Tibial nerve (tissue), 4 donors: ENCODE data around the gene NFE2L3.
"Not testable (repeated sequence)": the region's sequence is repeated elsewhere in the genome, so short reads cannot be mapped to it uniquely, and the experiment has no call there.

ENCODE experiments used
- EP300 ChIP-seq, 2 donors: sonication (generic); formaldehyde crosslinking; IDR thresholded peaks; one replicate each; pipeline ENCODE4 v1.6.1; 2017; ENCODE audit warnings: antibody characterized with exemption in 2 of 2, mild to moderate bottlenecking in 1 of 2
- POLR2A ChIP-seq, 2 donors: fragments of 450-650 bp; IDR thresholded peaks; one replicate each; pipeline ENCODE4 v1.6.1; 2017; ENCODE audit warnings: antibody characterized with exemption in 2 of 2, mild to moderate bottlenecking in 2 of 2, moderate library complexity in 2 of 2
- TF ChIP-seq, protein P1 (sequence below), 5 experiments: fragments of 200-600 bp in 3 of 5; fragments of 450-650 bp in 2 of 5; sonication (generic) in 3 of 5; IDR thresholded peaks; one replicate each; pipeline ENCODE4 v1.5.1; 2016 to 2019; ENCODE audit warnings: antibody characterized with exemption in 5 of 5, mild to moderate bottlenecking in 3 of 5, moderate library complexity in 2 of 5

DNA sequence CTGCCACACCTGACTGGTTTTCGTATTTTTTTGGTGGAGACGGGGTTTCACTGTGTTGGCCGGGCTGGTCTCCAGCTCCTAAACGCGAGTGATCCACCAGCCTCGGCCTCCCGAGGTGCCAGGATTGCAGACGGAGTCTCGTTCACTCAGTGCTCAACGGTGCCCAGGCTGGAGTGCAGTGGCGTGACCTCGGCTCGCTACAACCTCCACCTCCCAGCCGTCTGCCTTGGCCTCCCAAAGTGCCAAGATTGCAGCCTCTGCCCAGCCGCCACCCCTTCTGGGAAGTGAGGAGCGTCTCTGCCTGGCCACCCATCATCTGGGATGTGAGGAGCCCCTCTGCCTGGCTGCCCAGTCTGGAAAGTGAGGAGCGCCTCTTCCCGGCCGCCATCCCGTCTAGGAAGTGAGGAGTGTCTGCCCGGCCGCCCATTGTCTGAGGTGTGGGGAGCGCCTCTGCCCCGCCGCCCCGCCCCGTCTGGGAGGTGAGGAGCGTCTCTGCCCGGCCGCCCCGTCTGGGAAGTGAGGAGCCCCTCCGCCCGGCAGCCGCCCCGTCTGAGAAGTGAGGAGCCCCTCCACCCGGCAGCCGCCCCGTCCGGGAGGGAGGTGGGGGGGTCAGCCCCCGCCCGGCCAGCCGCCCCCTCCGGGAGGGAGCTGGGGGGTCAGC lies 4.2 kb upstream of the NFE2L3 start:
- TF ChIP-seq, protein P1, sequence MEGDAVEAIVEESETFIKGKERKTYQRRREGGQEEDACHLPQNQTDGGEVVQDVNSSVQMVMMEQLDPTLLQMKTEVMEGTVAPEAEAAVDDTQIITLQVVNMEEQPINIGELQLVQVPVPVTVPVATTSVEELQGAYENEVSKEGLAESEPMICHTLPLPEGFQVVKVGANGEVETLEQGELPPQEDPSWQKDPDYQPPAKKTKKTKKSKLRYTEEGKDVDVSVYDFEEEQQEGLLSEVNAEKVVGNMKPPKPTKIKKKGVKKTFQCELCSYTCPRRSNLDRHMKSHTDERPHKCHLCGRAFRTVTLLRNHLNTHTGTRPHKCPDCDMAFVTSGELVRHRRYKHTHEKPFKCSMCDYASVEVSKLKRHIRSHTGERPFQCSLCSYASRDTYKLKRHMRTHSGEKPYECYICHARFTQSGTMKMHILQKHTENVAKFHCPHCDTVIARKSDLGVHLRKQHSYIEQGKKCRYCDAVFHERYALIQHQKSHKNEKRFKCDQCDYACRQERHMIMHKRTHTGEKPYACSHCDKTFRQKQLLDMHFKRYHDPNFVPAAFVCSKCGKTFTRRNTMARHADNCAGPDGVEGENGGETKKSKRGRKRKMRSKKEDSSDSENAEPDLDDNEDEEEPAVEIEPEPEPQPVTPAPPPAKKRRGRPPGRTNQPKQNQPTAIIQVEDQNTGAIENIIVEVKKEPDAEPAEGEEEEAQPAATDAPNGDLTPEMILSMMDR (IDR thresholded peaks at IDR 0.05), result not testable (repeated sequence)
- TF ChIP-seq POLR2A, EP300 (IDR thresholded peaks at IDR 0.05): not testable (repeated sequence)
